ENCODE results near the gene FRS3.

FRS3 gene

DNA sequence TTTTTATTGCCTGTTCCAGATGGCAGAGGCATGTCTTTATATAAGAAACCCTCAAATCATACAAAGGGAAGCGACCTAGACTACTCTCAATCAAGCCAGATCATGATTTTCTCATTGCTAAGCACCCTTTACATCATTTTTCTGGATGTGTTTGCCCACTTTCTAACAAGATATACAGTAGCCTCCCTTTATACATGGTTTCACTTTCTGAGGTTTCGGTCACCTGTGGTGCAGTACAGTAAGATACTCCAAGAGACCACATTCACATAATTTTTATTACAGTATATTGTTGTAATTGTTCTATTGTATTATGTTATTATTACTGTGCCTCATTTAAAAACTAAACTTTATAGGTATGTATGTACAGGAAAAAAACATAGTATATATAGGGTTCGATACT, 31.4 kb upstream of the FRS3 start:
- no peak for DNase-seq (ENCODE audit: low read depth)
- H3K4me3 ChIP-seq (ENCODE audit: low read depth, low read length): no peak overlapping the region
- TF ChIP-seq MYC (IDR thresholded peaks at IDR 0.05; ENCODE audit: low read depth, low read length) (no peak), CTCF (IDR thresholded peaks at IDR 0.05; ENCODE audit: low read depth, low read length) (no peak), POLR2A (IDR thresholded peaks at IDR 0.05; ENCODE audit: extremely low read depth, insufficient read length) (no peak)
- TF ChIP-seq, protein P1, sequence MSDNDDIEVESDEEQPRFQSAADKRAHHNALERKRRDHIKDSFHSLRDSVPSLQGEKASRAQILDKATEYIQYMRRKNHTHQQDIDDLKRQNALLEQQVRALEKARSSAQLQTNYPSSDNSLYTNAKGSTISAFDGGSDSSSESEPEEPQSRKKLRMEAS (IDR thresholded peaks at IDR 0.05; ENCODE audit: low read depth, low read length): no peak

DNA sequence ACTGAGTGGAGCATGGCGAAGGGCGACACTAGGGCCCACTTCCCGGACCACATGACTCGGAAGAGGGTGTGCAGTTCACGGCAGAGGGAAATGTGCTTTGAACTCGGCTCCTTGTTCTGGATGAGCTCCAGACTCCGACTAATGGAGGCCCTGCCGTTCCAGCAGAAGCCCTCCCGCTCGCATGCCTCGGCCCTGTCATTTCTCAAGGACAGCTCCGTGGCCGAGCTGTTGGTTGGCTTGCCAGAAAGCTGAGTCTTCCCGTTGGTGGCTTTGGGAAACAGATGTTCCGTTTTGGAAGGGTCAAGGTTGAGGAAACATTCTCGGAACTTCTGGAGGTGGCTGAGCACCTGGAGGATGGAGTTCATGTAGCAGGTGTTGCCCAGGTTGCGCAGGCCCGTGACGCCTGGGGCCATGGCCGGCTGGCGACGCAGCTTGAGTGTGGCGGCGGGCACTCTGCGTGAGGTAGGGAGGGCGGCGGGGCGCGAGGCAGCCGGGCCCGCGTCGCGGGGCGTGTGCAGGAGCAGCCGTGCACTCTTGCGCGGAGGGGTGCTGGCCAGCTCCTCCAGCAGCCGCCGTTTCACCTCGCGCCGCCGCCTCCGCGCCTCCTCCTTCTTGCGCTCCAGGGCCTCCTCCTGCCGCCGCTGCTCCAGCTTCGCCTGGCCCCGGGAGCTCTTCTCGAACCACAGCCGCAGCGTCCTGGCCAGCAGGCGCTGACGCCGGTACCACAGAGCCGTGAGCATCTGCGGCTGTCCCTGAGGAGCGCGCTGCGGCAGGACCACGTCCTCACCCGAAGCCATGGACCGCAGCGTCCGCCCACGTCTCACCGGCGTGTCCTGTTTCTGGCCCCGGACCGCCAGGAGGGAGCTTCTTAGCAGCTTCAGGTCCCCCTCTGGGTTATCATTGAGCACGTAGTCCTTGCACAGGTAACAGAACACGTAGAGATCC, 26.4 kb upstream of the FRS3 start:
- no peak for DNase-seq (ENCODE audit: low read depth)
- TF ChIP-seq CTCF (IDR thresholded peaks at IDR 0.05; ENCODE audit: low read depth, low read length) (no peak), POLR2A (IDR thresholded peaks at IDR 0.05; ENCODE audit: extremely low read depth, insufficient read length) (no peak), MYC (IDR thresholded peaks at IDR 0.05; ENCODE audit: low read depth, low read length) (no peak)
- TF ChIP-seq, protein P1 (IDR thresholded peaks at IDR 0.05; ENCODE audit: low read depth, low read length): no peak
- H3K4me3 ChIP-seq (ENCODE audit: low read depth, low read length): no peak overlapping the region

DNA sequence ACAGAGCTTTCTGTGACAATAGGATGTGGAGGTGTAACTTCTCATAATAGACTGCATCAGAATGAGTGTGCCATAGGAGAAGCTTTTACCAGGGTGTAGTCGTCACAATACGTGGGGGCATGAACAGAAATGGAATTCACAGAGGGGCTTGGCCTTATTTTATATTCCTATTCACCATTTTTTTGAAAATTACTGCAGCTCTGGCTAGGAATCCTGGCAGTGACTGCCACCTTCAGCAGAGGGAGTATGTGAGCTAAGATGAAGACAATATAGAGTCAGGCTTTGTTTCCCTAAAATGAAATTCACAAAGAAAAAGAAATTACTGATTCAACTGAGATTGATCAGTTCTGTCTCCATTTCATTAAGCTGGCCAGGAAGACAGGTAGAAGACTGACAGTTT, 21.7 kb upstream of the FRS3 start:
- no peak for DNase-seq (ENCODE audit: low read depth)
- TF ChIP-seq POLR2A (IDR thresholded peaks at IDR 0.05; ENCODE audit: extremely low read depth, insufficient read length): no peak
- TF ChIP-seq, protein P1 (IDR thresholded peaks at IDR 0.05; ENCODE audit: low read depth, low read length): no peak
- TF ChIP-seq CTCF (IDR thresholded peaks at IDR 0.05; ENCODE audit: low read depth, low read length): peak; percentile 53
- TF ChIP-seq MYC (IDR thresholded peaks at IDR 0.05; ENCODE audit: low read depth, low read length): no peak
- H3K4me3 ChIP-seq (ENCODE audit: low read depth, low read length): no peak overlapping the region

DNA sequence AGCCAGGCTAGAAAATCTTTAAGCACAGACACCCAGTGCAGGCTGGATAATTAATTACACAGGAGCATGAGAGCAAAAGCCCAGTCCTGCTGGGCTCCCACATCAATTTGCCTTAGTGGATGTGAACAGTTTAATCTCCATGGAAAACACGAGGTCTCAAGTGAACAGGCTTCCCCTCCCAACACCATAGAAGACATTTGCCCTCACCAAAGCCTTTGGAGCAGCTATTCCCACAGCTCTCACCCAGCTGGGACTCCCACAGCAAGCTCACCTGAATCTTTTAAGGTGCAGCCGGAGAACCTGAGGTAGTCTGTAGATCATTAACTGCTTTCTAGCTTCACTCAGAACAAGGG, 19.8 kb upstream of the FRS3 start:
- DNase-seq (ENCODE audit: low read depth): no peak
- TF ChIP-seq, protein P1 (IDR thresholded peaks at IDR 0.05; ENCODE audit: low read depth, low read length): no peak
- no peak for TF ChIP-seq POLR2A (IDR thresholded peaks at IDR 0.05; ENCODE audit: extremely low read depth, insufficient read length)
- no peak overlapping the region for H3K4me3 ChIP-seq (ENCODE audit: low read depth, low read length)

GRCh38 chr6:41798901-41799558, 19.3 kb upstream of the FRS3 start:
- TF ChIP-seq MYC (IDR thresholded peaks at IDR 0.05; ENCODE audit: low read depth, low read length): no peak
- TF ChIP-seq CTCF (IDR thresholded peaks at IDR 0.05; ENCODE audit: low read depth, low read length): no peak
- TF ChIP-seq, protein P1 (IDR thresholded peaks at IDR 0.05; ENCODE audit: low read depth, low read length): no peak
- TF ChIP-seq POLR2A (IDR thresholded peaks at IDR 0.05; ENCODE audit: extremely low read depth, insufficient read length): no peak
- no peak for DNase-seq (ENCODE audit: low read depth)
- H3K4me3 ChIP-seq (ENCODE audit: low read depth, low read length): no peak overlapping the region

DNA sequence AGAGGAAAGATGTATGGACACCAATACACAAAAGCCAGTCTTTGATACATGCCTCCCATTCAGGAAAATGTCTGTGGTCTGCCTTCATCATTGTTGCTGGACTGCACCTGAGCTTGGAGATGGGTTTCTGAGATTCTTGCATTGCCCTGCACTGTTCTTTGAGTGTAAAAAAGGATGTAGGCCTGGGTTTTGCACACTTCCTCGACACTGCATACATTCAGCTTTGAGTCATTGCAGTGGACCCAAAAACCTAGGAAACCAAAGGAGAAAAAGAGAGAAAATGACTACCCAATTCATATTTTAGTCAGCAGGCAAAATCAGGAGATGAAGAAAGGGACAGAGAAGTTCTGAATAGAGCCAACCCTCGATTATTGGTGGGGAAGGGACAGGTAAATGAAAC, 16.8 kb upstream of the FRS3 start:
- no peak overlapping the region for H3K4me3 ChIP-seq (ENCODE audit: low read depth, low read length)
- no peak for TF ChIP-seq POLR2A (IDR thresholded peaks at IDR 0.05; ENCODE audit: extremely low read depth, insufficient read length)
- no peak for TF ChIP-seq CTCF (IDR thresholded peaks at IDR 0.05; ENCODE audit: low read depth, low read length)
- TF ChIP-seq, protein P1 (IDR thresholded peaks at IDR 0.05; ENCODE audit: low read depth, low read length): no peak
- TF ChIP-seq MYC (IDR thresholded peaks at IDR 0.05; ENCODE audit: low read depth, low read length): no peak
- no peak for DNase-seq (ENCODE audit: low read depth)
